ENCODE data around the gene ADGRV1.
A peak's percentile ranks its signal among the peaks of the same experiment; 100 is the strongest.

Gene ADGRV1

DNA sequence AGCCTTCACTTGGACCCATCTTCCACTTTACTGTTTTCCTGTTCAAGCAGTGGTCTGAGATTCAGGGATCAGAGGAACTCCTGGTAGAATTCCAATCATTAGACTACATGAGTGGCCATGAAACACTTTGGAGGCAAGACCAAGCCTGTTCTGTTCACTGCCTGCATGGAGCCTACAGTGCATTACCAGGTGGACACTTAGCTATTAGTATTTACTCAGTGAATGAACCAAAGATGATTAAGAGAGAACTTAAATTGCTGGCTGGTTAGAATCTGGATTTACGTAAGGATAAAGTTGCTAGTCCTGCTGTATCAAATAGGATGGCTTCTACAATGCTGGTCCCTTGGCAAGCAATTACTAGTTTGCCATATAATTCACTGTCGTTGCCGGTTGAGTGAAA is 579.0 kb downstream of the ADGRV1 start:
- DNase-seq (ENCODE audit: low read depth in 3 of 3) = no peak

GRCh38 chr5:91139572-91140200 is 581.1 kb downstream of the ADGRV1 start:
- DNase-seq (ENCODE audit: low read depth in 3 of 3) = no peak

GRCh38 chr5:91140657-91141056 is 582.1 kb downstream of the ADGRV1 start:
- no peak for DNase-seq (ENCODE audit: low read depth in 3 of 3)

DNA sequence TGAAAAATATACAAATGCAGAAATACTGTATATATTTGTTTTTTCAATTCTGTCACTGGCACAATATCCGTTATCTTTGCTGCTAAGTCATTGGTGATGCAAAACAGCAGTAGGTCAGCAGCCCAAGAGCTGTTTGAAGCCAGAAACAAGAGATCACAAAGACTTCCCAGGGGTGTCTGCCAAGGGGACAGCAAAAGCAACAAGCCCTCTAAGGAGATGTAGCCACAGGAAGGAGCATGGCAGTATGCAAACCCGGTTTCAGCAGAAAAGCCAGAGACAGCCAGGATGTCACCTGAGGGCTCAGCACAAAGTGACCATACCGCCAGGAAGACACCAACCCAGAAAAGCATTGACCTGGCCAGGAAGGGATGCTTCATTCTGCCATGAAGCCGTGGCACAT is 583.0 kb downstream of the ADGRV1 start:
- no peak for DNase-seq (ENCODE audit: low read depth in 3 of 3)

DNA sequence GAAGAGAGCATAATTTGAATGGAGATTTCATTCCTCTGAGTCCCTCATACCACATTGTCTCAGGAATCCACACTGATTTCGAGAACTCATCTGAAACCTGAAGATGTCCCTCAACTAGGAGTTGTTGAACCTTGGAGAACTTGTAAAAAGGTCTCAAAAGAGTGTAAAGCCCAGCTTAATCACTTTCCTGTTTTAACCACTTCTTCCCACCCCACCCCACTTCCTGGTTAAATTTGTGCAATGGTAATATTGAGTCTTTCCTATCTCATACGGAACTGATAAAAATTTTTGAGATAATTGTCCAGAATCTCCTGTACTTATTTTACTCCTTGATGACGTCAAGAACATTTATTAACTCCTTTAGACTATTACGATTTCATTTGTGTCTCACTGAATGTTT is 583.8 kb downstream of the ADGRV1 start:
- no peak for DNase-seq (ENCODE audit: low read depth in 3 of 3)

DNA sequence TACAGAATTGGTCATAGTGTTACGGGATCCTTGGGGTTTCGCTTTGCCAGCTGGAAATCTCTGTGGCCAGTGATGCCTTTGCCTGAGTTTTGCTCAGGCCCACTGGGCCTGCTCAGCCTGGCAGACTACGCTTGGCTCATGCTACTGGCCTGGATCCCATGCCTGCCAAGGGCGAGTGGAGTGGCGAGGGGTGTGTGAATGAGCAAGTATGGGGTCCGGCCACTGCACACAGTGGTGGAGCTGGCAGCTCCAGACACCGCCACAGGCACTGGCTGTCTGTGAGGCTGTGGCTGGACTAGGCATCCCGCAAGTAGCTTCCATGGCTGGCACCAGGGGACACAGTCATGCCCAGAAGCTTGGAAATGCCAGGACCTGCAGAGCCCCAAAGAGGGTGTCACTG is 584.2 kb downstream of the ADGRV1 start:
- DNase-seq (ENCODE audit: low read depth in 3 of 3) = no peak

- DNase-seq (ENCODE audit: low read depth in 3 of 3) = no peak
Observed at GRCh38 chr5:91143840-91144239, 585.2 kb downstream of the ADGRV1 start.

DNA sequence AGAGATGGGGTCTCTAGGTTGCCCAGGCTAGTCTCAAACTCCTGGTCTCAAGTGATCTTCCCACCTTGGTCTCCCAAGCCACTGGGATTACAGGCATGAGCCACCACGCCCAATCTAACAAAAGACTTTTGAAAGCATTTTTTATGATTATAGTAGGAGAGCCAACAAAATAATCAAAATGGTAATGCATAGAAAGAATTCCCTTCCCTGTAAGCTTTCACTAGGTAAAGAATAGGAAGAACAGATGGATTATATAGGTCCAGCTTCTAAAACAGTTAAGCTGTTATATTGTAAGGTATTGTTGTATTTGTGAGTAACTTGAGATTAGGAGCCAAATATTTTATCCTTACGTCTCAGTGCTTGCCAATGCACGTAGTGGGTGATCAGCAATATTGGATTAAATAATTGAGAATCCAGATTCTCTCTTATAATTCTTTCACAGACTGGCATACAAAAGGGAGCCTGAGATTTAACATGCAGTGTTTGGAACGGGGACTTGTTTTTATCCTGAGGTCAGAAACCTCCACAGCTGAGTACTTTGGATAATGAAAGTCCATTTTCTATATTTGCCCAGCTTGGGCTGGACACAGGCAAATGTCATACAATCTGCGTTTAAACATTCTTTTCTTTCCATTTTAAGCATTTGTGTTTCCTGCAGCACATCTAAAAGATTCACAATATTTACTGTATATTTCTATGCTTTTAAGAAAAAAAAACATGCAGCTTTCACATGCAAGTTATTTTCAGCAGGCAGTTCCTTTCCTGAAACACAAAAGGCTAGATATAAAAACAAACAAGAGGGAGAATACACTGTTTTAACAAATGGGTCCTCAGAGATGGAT is 586.1 kb downstream of the ADGRV1 start:
- DNase-seq (ENCODE audit: low read depth in 3 of 3) = no peak

DNA sequence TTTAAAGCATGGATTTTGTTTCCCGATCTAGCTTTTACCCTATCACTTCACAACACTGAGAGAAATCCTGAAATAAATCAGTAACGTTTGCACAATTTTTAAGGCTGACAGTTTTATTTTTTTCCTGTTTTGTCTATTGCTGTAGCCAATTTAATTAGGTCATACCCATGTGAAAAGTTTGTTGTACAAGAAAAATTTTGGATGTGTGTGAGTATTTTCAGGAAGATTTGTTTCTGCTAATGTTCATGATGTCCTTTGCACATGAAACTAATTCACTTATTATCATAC is 586.7 kb downstream of the ADGRV1 start:
- no peak for DNase-seq (ENCODE audit: low read depth in 3 of 3)

GRCh38 chr5:91146230-91146629 is 587.6 kb downstream of the ADGRV1 start:
- DNase-seq (ENCODE audit: low read depth in 3 of 3) = no peak

GRCh38 chr5:91146905-91147600 is 588.5 kb downstream of the ADGRV1 start:
- DNase-seq (ENCODE audit: low read depth in 3 of 3) = no peak

DNA sequence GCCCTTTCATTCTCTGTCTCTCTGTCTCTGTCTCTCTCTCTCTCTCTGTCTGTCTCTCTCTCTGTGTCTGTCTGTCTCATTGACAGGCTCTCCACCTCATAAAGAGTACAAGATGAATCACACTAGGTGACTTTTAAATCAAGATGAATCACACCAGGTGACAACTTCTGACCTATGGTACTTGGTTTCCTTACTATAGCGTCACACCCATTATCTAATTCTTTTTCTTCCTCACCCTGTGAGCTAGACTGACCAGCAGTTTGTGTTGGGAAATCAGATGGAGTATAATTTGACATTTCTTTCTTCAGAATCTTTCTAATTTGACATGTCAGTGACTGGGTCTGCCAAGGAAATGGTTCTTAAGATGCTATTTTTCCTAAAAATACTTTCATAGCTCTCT is 591.6 kb downstream of the ADGRV1 start:
- no peak for DNase-seq (ENCODE audit: low read depth in 3 of 3)

GRCh38 chr5:91150636-91151035 is 592.0 kb downstream of the ADGRV1 start:
- no peak for DNase-seq (ENCODE audit: low read depth in 3 of 3)

DNA sequence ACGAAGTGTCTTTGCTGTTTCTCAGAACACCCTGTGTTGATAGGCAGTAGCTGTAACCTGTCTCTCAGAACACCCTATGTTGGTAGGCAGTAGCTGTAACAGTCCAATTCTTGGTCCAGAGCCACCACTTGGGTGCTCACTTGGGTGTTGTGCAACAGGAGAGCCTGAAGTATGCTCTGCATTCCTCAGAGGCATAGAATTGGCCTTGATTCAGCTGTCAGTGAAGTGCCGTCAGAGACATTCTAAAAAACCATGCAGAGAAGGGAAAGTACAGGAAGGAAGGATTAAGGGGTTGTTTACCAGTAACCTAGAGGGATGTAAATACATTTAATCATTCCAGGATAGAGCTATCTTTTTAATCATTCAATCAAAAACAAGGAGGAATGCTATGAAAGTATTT is 593.4 kb downstream of the ADGRV1 start:
- DNase-seq (ENCODE audit: low read depth in 3 of 3) = no peak

- no peak for DNase-seq (ENCODE audit: low read depth in 3 of 3)
Observed at GRCh38 chr5:91154338-91154737, 595.7 kb downstream of the ADGRV1 start.

DNA sequence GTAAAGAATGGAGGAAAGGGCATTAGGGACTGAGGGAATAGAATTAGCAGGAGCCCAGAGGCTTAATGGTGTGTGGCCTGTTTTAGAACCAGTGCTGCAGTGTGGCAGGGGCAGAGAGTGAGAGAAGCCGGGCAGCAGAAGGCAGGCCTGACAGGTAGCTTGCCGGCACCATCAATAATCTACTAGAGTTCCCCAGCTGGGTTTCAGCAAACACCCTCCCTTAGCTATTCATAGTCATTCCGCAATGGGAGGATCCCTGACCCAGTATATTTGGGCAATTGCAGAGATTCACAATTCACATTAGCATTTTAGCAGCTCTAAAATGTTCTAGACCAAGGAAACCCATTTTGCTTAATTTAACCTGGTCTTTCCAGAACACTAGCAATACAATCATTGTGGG is 596.7 kb downstream of the ADGRV1 start:
- DNase-seq (ENCODE audit: low read depth in 3 of 3) = no peak

DNA sequence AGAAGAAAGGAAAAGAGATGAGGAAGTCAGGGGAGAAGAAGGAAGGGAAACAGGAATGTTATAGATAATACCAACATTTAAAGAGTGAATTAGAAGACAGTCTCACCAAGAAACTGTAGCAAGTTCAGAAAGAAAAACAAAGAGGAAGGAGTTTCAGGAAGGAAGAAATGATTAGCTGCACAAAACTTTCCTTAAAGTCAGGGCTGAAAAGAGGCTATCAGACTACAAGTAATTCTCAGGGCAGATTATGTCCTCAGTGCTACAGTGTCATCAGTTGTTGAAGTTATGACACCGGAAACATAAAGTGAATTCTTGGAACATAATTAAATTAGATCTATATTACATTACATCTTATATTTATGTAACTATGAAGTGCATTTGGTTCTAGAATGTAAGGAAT is 597.6 kb downstream of the ADGRV1 start:
- DNase-seq (ENCODE audit: low read depth in 3 of 3) = no peak

DNA sequence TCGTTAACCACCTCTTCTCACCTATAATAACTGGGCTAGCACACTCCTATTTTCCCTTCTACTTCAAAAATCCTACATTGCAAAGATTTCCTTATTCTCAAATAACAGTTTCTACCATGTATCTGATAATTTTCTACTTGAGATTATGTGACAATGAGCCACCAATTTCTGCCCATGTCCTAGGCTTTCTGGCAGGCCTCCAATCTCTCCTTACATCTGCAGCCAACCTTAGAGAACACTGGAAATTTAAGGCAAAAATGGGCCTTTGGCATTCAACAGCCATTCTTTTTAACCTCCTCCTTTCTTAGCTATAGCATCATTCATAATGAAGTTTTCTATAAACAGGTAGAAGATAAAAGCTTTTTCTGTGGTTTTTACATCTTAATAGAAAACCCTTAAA is 599.4 kb downstream of the ADGRV1 start:
- DNase-seq (ENCODE audit: low read depth in 3 of 3) = no peak

- no peak for DNase-seq (ENCODE audit: low read depth in 3 of 3)
Observed at GRCh38 chr5:91159647-91160046, 601.0 kb downstream of the ADGRV1 start.

GRCh38 chr5:91160714-91161285 is 602.2 kb downstream of the ADGRV1 start:
- no peak for DNase-seq (ENCODE audit: low read depth in 3 of 3)

DNA sequence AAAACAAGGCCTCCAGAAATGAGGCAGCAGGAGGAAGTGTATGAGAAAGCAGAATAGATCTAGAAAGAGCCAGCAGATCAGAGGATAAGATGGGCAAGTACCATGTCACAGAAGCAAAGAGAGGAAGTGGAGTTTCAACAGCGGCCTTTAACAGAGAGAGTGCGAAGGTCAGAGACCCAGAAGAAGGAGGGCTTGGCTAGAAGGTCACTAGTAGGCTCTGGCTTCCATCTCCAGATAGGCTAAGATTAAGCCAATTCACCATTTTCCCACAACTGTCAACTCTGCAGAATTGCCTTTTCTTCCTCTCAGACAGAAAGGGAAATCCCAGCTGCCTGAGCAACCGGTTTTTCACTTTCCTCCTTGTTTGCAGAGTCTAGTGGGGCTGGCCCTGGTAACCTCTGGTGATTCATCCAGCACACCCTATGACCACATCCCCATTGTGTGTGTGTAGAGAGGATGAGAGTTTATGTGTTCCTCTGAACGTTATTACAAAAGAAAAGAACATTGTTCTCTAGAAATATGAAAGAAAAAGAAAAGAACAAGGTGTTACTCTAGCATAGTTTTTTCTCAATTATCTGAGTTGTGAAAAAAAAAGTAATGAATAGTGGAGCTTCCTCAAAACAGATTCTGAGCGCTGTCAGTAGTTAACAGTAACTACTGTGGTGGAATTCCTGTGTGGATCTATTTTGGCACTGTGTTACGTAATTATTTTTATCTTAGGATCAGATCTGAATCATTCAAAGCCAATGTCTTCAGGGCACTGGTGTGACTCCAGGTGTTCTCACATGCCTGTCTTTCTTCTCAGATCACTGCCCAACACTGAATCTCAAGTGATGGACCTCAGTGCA is 604.2 kb downstream of the ADGRV1 start:
- peak; percentile 29 to 65 (median 44) for DNase-seq (ENCODE audit: low read depth in 3 of 3)

- no peak for DNase-seq (ENCODE audit: low read depth in 3 of 3)
Observed at GRCh38 chr5:91164424-91164823, 605.8 kb downstream of the ADGRV1 start.

All from stimulated activated CD4-positive, alpha-beta T cell treated with anti-CD3 and anti-CD28 coated beads, TNF-alpha, amount 100 ng/mL, for 48 hours (primary cell).